Stomach (tissue), 4 donors: Measurements from ENCODE around the gene POC1A.

Experiments
- EP300 ChIP-seq: sonication (generic); formaldehyde crosslinking; IDR thresholded peaks from one replicate; pipeline ENCODE4 v1.6.1; 2017; ENCODE audit warnings: antibody characterized with exemption
- POLR2A ChIP-seq, 4 donors: fragments of 450-650 bp; IDR thresholded peaks; one replicate each; pipeline ENCODE4 v1.6.1; 2016; ENCODE audit warnings: antibody characterized with exemption in 4 of 4, control low read depth in 2 of 4, mild to moderate bottlenecking in 1 of 4, moderate library complexity in 1 of 4
- POLR2AphosphoS5 ChIP-seq, 3 donors: sonication (generic); formaldehyde crosslinking; IDR thresholded peaks; one replicate each; pipeline ENCODE4 v1.6.1; 2016; ENCODE audit warnings: antibody characterized with exemption in 3 of 3
- TF ChIP-seq, protein P1 (sequence below), 7 experiments: fragments of 450-650 bp in 4 of 7; fragments of 200-600 bp in 3 of 7; sonication (generic) in 3 of 7; IDR thresholded peaks; one replicate each; pipeline ENCODE4 v1.5.1; 2016 to 2019; ENCODE audit warnings: antibody characterized with exemption in 7 of 7, control low read depth in 2 of 7, mild to moderate bottlenecking in 1 of 7

GRCh38 chr3:52146189-52146588 lies 8.0 kb downstream of the POC1A start:
- TF ChIP-seq, protein P1, sequence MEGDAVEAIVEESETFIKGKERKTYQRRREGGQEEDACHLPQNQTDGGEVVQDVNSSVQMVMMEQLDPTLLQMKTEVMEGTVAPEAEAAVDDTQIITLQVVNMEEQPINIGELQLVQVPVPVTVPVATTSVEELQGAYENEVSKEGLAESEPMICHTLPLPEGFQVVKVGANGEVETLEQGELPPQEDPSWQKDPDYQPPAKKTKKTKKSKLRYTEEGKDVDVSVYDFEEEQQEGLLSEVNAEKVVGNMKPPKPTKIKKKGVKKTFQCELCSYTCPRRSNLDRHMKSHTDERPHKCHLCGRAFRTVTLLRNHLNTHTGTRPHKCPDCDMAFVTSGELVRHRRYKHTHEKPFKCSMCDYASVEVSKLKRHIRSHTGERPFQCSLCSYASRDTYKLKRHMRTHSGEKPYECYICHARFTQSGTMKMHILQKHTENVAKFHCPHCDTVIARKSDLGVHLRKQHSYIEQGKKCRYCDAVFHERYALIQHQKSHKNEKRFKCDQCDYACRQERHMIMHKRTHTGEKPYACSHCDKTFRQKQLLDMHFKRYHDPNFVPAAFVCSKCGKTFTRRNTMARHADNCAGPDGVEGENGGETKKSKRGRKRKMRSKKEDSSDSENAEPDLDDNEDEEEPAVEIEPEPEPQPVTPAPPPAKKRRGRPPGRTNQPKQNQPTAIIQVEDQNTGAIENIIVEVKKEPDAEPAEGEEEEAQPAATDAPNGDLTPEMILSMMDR (IDR thresholded peaks at IDR 0.05), result no peak
- no peak for TF ChIP-seq POLR2A (IDR thresholded peaks at IDR 0.05)
- TF ChIP-seq EP300, result no peak
- no peak for TF ChIP-seq POLR2AphosphoS5 (IDR thresholded peaks at IDR 0.05)
